Measurements from ENCODE around the gene SGSH.

DNA sequence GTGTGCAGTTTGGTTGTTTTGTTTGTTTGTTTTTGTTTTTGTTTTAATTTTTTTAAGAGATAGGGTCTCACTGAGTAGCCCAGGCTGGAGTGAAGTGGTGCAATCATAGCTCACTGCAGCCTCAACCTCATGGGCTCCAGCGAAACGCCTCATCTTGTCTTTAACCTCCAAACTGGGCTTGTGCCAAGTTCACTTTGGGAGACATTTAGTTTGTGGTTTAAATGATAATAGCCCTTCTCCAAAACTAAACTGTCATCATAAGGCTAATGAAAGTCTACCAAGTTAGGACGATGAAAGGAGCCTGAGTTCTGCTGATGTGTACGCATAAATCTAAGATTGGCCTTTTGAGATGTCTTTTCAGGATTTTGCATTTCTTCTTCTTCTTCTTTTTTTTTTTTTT is 56.8 kb downstream of the SGSH start:
- TF ChIP-seq, protein P1, sequence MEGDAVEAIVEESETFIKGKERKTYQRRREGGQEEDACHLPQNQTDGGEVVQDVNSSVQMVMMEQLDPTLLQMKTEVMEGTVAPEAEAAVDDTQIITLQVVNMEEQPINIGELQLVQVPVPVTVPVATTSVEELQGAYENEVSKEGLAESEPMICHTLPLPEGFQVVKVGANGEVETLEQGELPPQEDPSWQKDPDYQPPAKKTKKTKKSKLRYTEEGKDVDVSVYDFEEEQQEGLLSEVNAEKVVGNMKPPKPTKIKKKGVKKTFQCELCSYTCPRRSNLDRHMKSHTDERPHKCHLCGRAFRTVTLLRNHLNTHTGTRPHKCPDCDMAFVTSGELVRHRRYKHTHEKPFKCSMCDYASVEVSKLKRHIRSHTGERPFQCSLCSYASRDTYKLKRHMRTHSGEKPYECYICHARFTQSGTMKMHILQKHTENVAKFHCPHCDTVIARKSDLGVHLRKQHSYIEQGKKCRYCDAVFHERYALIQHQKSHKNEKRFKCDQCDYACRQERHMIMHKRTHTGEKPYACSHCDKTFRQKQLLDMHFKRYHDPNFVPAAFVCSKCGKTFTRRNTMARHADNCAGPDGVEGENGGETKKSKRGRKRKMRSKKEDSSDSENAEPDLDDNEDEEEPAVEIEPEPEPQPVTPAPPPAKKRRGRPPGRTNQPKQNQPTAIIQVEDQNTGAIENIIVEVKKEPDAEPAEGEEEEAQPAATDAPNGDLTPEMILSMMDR (IDR thresholded peaks at IDR 0.05) = no peak
- TF ChIP-seq EP300 (IDR thresholded peaks at IDR 0.05) (no peak), POLR2AphosphoS5 (IDR thresholded peaks at IDR 0.05) (no peak), POLR2A (IDR thresholded peaks at IDR 0.05) (no peak)

Data from suprapubic skin (tissue), 4 donors.